Endothelial cell of umbilical vein (primary cell): ENCODE results near the gene ENAH.

ENCODE experiments used
- EZH2 ChIP-seq: IDR thresholded peaks from 2 replicates; pipeline ENCODE4 v1.6.1; 2012; ENCODE audit warnings: borderline replicate concordance, low read depth, mild to moderate bottlenecking, moderate library complexity, low read length, inconsistent platforms; ENCODE audit not compliant: severe bottlenecking
- FOS ChIP-seq: IDR thresholded peaks from 2 replicates; pipeline ENCODE4 v1.6.1; 2011; ENCODE audit warnings: mild to moderate bottlenecking, low read length, moderate library complexity, borderline replicate concordance; ENCODE audit not compliant: insufficient read depth
- POLR2A ChIP-seq: IDR thresholded peaks from 2 replicates; pipeline ENCODE4 v1.6.1; 2012; ENCODE audit warnings: low read depth, mild to moderate bottlenecking, control low read depth, low read length
- POLR2AphosphoS5 ChIP-seq: IDR thresholded peaks from 2 replicates; pipeline ENCODE4 v1.6.1; 2012; ENCODE audit warnings: low read depth, mild to moderate bottlenecking, control low read depth, low read length, moderate library complexity; ENCODE audit not compliant: insufficient read depth
- TF ChIP-seq, protein P1 (sequence below), 2 donors: IDR thresholded peaks; 1 replicate in 1 of 2; 2 replicates in 1 of 2; pipeline ENCODE4 v1.5.1; 2011; ENCODE audit warnings: low read length in 2 of 2, mild to moderate bottlenecking in 2 of 2, moderate library complexity in 2 of 2, control low read depth in 1 of 2, inconsistent platforms in 1 of 2, low read depth in 1 of 2; ENCODE audit not compliant: insufficient read depth in 1 of 2; ENCODE audit errors: extremely low read depth in 1 of 2
- TF ChIP-seq, protein P2 (sequence below): IDR thresholded peaks from 2 replicates; pipeline ENCODE4 v1.6.1; 2011; ENCODE audit not compliant: insufficient read depth, insufficient read length

GRCh38 chr1:225482421-225482950 is 170.4 kb downstream of the ENAH start:
- TF ChIP-seq, protein P1, sequence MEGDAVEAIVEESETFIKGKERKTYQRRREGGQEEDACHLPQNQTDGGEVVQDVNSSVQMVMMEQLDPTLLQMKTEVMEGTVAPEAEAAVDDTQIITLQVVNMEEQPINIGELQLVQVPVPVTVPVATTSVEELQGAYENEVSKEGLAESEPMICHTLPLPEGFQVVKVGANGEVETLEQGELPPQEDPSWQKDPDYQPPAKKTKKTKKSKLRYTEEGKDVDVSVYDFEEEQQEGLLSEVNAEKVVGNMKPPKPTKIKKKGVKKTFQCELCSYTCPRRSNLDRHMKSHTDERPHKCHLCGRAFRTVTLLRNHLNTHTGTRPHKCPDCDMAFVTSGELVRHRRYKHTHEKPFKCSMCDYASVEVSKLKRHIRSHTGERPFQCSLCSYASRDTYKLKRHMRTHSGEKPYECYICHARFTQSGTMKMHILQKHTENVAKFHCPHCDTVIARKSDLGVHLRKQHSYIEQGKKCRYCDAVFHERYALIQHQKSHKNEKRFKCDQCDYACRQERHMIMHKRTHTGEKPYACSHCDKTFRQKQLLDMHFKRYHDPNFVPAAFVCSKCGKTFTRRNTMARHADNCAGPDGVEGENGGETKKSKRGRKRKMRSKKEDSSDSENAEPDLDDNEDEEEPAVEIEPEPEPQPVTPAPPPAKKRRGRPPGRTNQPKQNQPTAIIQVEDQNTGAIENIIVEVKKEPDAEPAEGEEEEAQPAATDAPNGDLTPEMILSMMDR (IDR thresholded peaks at IDR 0.05; ENCODE audit: extremely low read depth in 1 of 2, insufficient read depth in 1 of 2, low read depth in 1 of 2, low read length in 2 of 2) = no peak
- TF ChIP-seq POLR2A (no peak), EZH2 (no peak), POLR2AphosphoS5 (no peak), FOS (no peak)
- TF ChIP-seq, protein P2, sequence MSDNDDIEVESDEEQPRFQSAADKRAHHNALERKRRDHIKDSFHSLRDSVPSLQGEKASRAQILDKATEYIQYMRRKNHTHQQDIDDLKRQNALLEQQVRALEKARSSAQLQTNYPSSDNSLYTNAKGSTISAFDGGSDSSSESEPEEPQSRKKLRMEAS = no peak
